Activated naive CD4-positive, alpha-beta T cell treated with Interleukin-2 at 50 U/mL for 16 hours (primary cell): ENCODE data around the gene PRKCA.
"Not testable (repeated sequence)": the region's sequence is repeated elsewhere in the genome, so short reads cannot be mapped to it uniquely, and the experiment has no call there.

ENCODE experiments used
- DNase-seq: peaks from one replicate; pipeline ENCODE4 v3.0.0-alpha.2; 2020

PRKCA gene

DNA sequence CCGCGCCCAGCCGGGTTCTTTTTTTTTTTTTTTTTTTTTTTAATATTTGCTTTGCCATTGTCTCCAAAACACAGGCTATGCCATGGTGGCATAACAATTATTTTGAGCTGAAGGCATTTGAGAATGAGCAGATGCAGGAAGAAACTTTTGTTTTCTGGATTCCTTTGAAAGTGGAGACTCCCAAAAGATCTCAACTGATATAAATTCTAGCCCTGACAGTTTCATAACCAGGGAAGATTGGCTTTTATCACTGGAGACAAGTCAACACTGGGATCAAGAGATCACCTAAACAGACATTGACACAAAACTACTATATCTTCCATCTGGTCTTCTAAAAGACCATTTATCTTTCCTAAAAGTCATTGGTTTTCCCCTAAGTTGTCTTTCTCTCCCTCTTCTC lies 10.1 kb upstream of the PRKCA start:
- no peak for DNase-seq

DNA sequence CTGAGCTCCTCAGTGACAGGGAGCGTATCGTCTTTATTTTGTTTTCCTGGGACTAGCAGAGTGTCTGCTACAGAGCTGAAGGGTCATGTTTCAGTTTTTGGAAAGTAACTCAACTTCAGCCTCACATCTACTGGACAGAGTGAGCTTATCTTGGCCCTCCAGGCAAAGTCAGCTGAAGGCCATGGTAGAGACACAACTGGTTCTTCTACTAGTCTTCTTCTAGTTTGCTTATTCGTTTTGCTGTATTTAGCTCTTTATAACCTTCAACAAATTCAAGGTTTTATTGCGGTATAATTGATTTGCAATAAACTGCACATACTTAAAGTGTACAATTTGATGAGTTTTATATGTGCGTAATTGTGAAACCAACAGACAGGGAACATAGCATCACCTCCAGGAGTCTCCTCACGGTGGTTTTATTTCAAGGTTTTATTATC lies 6.1 kb upstream of the PRKCA start:
- DNase-seq: no peak

DNA sequence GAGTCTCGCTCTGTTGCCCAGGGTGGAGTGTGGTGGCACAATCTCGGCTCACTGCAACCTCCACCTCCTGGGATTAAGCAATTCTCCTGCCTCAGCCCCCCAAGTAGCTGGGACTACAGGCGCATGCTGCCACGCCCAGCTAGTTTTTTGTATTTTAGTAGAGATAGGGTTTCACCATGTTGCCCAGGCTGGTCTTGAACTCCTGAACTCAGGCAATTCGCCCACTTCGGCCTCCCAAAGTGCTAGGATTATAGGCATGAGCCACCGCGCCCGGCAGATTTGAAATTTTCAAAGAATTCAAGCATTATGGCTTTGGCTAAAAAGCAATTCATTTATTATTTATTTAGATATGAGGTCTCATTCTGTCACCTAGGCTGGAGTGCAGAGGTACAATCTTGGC lies 5.0 kb upstream of the PRKCA start:
- not testable (repeated sequence) for DNase-seq

DNA sequence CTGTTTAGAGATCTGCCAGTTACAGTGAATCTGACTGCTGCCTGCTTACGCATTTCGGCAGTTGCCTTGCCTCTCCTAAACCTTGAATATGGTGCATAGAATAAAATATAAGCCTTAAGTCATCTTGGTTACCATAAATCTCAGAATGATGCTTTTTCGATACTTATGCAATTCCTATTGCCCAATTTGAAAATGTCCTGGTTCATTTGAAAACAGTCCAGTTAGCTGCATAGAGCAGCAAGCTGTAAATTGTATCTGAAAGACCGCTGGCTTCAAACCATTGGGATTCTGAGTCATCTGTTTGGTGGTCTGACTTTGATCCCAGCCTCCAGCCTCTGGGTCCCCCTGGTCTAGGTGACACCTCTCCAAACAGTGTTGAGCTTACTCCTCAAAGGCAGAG lies 2.7 kb upstream of the PRKCA start:
- DNase-seq: no peak

DNA sequence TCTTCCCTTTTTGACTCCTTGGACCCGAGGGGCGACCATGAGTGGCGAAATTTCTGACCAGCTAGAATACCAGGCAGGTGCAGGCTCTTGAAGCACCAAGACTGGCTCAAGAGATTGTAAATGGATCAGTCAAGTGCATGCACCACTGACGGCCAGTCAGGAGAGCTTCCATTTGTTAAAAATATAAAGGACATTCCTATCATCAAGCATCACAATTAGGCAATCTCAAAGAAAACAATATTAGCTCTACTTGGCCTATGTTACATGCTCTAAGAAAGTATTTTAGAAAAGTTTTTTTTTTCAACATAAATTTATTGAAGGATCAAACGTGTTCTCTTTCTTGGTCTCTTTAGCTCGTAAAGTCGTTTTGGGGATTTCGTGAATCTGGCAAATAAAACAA lies 1.5 kb upstream of the PRKCA start:
- DNase-seq: no peak

DNA sequence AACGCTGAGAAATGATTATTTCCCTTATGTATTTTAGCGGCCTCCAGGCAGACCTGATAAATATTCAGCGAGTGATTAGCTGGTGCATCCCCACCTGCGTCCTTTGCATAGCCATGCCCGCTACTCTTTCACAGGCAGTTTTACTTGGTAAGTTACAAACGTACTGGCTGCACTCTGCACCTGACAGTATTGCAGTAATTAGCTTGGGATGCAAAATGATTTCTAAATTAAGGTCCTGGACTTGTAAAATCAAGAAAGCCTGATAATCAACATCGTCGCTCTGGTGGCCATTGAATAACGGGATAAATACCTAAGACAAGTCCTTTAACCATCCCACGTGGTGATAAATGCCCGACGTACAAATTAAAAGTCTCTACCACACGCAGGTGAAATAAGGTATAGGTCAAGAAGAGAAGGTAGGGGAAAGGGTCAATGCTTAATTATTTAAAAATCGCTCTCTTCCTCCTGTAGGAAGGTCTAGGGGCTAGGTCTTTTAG lies 998 bp upstream of the PRKCA start:
- no peak for DNase-seq

DNA sequence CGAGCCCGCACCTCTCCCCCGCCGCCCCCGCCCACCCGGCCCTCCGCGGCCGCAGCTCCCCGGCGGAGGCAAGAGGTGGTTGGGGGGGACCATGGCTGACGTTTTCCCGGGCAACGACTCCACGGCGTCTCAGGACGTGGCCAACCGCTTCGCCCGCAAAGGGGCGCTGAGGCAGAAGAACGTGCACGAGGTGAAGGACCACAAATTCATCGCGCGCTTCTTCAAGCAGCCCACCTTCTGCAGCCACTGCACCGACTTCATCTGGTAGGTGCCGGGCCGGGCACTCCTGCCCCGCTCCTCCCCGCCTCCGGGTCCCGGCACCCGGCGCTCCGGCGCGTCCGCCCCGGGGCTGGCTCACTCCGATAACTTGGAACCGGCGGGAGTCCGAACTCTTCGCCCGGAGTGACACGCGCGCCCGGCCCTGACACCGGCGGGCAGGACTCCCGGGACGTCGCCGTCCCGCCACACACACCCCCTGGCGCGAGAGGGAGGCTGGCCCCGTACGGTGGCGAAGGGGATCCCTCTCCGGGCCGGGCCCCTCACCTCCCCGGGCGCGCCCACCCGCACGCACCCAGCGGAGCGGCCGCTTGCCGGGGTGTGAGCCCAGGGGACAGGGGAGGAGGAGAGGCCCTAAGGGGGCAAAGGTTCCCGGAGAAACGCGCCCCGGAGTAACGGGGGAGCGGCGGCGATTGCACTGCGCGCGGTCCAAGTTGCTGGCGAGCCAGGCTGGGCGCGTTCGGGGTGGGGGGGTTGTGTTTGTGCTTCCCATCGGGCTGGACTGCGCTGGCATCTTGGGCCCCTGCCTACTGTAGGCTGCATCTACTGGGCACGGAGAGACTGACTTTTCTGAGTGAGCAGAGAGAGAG lies 581 bp downstream of the PRKCA start:
- DNase-seq: peak; percentile 56

DNA sequence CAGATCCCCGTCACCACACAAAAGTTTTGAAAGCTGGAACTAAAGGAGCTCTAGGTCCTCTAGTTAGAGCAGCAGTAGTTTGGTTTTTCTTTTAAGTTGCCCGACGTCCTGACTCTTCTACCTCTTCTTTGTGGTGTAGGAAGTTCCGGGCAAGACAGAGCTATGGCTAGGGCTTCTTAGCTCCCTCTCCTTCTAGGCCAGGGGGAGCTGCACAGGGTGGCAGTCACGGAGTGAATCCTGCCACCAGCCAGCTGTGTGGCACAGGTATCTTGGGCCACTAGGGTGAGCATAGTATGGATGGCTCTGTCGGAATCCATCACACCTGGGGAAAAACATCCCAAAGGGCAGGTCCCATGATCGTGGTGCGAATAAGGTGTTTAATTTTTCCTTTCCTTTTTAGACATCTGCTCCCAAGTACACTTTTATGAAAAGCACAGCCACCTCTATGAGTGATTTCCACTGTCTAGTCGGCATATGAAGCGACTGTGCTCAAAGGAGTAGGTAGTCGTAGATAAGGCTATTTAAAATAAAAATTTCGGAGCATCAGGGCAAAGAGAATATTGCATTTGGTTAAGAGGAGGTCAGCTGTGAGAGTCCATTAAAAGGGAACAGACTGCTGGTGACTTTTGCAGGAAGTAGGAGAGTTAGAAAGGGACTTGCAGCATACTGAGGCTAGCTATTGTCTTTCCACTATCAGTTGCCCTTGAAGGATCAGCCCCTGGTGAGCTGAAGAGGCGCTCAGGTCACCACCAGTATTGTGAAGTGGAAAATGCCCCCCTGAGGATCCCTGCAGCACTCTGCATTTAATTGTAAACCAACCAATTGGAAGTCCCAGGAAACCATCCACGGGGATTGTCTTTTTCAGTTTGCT lies 2.1 kb downstream of the PRKCA start:
- DNase-seq: peak; percentile 25

DNA sequence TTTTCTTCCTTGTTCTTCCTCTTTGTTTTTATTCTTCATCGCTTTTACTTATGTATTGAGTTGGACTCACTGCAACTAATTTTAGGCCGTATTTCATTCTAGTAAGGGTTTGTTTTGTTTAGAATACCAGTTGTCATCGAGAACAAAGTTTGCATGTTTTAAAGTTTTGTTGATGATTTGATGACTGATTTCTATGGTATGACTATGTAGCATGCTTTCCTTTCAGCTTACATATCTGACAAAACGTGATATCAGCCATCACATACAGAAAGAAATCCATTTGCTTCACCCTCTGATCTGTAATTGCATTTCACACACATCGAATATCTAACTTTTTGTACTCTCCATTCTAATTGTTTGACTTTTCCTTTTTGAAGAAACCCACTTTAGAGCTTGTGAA lies 4.0 kb downstream of the PRKCA start:
- DNase-seq: no peak

DNA sequence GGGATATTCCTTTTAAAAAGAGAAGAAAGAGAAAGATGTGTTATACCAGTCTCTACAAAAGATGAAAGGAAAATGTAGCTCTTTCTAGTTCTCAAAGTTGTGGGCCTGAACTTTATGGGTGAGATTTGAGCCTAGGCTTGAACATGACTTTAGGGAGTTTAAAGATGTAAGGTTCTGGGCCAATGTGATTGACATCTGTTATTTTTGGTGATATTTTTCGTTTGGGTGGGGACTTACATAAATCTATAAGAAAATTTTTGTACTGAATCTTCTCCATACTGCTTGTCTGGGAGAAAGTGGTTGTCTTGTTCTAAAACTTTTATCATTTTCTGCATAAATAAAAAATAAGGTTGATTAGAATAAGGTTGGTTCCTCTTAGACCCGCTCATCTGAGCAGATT lies 4.8 kb downstream of the PRKCA start:
- DNase-seq: no peak

DNA sequence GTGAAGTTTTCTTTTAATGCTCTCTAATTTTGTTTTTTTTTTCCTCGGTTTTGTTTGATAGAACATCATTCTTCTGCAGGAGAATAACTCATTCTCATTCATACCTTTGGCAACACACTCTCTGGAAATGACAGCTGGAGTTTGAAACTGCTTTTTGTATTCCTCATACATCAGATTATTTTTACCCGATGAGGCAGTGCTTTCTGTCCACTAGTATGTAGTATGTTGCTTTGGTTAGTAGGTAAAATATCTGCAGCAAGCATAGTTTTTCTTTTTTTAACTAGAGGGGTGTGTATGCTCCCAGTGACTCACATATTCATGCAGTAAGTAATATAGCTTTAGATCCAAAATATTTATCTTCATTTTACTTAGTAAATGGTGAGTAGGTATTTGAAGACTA lies 6.4 kb downstream of the PRKCA start:
- DNase-seq: no peak

DNA sequence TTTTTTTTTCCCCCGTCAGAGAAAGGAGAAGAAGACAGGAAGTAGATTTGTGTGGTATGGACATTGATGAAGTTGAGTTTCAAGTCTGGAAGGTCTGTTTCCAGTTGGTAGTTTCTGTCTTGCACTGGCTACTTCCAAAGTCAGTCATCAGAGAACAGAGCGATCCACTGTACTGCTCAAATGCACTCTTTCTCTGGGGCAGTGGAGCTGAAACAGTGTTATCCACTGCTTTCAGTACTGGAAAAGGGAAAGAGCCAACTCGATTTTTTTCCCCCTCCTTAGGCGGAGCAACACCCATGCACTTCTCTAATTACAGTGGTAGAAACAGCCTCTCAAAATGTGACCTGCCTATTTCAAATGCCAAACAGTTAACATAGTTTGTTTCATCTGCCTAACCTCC lies 7.4 kb downstream of the PRKCA start:
- no peak for DNase-seq

DNA sequence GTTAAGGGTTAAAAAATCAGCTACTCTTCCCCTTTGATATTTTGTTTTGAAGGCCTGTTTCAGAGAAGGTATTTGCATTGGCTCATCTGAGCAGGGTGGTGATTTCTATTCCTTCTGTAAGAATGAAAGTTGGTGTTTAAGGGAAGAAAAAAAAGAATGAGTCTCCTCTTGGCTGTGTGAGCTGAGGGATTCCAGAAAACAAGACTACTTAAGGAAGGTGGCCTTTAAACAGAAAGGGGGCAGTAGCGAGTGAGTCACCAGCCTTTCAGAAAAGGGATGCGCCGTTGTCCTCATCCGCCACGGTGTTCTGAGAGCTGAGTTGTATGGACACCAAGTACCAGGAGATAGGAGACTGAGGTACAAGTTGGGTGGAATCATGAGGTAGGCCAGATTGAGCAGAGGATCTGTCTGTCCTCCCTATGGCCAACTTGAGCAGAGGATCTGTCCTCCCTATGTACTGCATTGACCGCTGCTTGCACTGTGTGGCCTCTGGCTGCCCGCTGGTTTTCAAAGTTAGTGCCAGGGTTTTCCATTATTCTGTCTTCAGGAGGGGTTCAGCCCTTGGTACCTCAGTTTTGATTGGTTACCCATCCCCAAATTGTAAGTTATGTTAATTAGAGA lies 8.2 kb downstream of the PRKCA start:
- no peak for DNase-seq

DNA sequence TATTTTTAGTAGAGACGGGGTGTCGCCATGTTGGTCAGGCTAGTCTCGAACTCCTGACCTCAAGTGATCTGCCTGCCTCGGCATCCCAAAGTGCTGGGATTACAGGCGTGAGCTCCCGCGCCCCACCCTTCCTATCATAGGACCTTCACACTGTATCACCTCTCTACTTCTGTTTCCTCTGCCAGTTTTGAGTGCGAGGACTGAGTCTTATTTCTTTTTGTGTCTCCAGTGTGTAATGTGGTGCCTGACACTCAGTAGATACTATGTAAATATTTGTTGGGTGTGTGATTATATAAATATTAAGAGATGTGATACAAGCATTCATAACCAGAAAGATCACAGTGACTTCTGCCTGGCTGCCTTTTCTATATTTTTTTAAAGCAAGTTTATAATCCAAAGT lies 10.5 kb downstream of the PRKCA start:
- DNase-seq: no peak

DNA sequence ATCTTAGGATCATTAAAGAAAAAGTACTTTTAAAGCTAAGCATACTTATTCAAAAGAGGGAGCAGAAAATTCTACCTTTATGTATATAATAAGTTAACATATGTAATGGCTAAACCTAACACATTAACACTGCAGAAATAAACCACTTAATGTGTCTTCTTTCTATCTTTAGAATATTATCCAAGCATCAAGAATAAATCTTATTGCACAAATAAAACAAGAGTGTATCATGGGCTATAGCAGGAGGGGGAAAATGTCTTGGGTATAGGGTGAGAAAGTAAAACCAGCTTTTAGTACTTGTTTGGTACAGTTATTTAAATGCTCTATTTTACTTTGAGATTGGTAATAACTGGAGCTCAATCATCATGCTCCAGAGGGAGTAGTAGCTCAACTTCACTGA lies 10.9 kb downstream of the PRKCA start:
- no peak for DNase-seq

DNA sequence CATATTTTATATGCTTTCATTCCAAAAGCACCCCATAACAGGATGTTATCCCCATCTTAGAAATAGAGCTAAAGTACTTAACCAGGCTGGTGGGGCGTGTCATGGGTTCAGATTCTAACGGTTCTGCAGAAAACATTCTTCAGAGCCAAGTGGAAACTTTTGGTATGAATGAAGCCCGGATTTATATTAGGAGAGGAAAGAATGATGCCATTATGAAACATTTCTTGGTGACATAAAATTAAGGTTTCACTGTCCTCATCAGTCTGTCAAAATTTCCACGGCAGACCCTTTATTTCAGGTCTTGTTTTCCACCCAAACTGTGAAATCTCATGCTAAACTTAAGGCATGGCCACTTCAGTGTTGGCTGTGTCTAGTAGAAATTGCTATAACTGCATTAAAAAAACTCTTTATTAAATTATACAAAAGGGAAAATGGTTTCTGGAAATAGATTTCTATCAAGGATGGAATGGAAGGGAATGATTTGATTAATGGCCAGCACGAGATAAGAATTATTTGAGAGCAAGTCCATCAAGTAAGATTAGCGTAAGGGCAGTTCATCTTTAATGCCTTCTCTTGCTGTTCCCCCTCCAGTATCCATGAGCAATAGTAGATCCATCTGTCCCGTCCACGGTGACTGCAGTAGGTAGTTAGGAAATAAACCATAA lies 11.7 kb downstream of the PRKCA start:
- DNase-seq: peak; percentile 45

DNA sequence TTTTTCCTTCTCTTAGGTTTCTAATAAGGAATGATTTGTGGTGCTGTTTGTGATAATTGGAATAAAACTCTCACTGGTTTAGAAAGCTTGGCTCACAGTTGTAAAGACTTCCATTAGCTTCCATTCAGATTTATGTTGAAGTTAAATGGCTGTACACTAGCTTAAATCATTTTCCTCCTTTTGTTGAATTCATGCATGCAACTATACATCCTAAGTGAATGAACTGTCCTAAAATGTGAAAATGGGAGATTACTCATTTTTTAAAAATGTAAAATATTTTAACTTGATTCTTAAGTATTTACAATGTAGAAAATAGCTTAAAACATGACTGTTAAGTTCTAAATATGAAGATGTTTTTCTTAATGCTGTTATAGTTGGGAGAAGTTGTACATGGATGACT lies 15.2 kb downstream of the PRKCA start:
- no peak for DNase-seq

DNA sequence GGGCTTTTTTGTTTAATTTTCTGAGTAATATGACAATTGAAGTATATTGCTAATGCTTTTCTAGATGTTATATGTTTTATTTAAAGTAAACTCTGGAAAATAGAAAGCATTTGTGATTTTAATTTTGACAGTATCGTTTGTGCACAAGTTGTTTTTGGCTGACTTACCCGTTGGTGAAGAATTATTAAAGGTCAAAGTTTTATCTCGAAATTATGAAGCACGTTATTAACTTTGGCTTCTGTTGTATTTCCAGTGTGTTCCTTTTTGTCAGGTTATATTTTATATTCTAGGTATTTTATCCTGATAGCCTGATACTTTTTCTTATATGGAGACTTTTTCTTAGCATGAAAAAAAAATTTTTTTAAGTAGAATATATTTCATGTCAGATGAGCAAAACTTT lies 16.8 kb downstream of the PRKCA start:
- DNase-seq: no peak

DNA sequence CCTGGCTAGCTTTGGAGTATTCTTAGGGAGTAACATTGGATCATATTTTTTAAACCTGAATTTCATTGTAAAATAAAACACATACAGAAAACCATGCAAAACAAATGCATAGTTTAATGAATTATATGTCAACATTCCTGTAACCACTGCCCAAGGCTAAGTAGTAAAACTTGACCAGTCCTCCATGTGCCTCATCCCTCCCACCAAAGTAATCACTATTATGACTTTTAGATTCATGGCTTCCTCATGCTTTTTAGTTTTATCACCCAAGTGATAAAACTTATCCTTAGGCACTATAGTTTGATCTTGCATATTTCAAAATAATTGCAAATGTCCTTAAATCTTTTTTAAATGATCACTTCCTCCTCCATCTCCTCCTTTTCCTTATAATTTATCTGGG lies 20.4 kb downstream of the PRKCA start:
- DNase-seq: no peak

DNA sequence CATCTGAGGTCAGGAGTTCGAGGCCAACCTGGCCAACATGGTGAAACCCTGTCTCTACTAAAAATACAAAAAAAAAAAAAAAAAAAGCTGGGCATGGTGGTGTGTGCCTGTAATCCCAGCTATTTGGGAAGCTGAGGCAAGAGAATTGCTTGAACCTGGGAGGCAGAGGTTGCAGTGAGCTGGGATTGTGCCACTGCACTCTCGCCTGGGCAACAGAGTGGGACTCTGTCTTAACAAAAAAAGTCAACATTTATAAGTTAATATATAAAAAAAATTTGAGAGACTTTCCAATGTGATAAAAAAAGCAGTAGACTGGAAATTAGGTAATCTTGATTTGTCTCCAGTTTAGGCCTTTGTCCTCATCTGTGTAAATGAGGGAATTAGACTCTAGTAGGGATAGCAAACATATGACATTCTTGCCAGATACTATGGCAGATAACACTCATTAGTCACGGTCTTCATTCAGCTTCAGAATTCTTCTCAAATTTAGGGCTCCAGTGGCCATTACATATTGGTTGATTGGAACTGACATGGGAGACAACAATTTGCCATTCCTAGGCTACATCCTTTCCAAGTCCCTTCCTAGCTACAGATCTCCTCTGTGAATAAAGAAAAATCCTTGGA lies 22.1 kb downstream of the PRKCA start:
- not testable (repeated sequence) for DNase-seq

DNA sequence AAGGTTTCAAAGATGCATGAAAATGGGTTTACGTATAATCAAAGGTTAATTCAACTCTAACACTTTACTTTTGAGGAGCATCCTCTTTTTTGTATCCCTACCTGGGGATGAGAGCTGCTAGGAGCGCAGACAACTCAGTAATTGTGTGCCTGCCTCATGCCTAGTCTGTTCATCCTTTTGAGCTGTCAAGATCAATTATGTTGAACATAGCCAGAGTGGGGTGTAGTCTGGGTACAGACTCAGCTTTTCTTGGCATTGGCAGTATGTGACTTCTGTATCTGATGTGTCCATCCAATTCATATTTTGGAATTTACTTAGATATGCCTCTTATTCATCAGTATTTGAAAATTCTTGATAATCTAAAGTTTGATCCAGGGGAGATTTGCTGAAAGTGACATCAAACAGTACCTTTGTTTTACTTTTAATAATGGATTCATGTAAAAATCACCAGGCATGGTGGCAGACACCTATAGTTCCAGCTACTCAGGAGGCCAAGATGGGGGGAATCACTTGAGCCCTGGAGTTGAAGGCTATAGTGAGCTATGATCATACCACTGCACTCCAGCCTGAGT lies 24.1 kb downstream of the PRKCA start:
- no peak for DNase-seq

DNA sequence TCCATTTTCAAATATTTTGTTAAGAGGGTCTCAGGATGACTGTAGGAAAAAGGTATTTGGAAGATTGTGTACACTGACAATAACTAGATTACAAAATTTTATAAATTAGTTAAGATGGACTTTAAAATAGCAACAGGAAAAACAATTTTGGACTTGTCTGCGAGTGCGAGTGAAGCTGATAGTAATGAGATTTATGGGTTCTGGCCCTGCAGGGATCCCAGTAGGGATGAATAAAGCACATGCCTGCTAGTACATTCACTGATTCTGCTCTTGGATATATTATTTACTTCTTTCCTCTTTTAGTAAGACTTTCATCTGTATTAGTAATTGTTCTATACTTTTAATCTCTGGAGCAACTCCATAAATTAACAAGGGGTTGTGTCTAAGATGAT lies 28.2 kb downstream of the PRKCA start:
- no peak for DNase-seq
